Activated CD4-positive, alpha-beta T cell treated with anti-CD3 and anti-CD28 coated beads, Interleukin-2, amount 50 U/mL, for 1 hour (primary cell): Measurements from ENCODE around the gene HOXB3.

Experiments
- DNase-seq: peaks from one replicate; pipeline ENCODE4 v3.0.0-alpha.2; 2020

Gene HOXB3

DNA sequence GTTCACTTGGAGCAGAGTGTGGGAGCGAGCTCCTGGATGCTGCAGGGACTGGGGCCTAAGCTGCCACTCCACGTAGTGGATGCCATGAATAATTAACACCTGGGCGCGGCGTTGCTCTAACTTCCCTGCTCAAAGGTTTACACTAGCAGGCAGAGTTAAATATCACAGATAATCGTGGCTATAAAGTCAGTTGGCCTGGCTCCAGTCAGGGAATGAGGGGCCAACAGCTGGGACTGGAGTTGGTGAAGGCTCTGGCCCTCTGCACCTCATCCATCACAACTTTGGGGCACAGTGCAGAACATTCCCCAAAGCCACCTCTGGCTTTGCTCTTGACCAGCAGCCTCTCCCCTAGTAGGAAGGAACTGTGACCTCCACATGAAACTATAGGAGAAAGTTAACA lies 22.8 kb downstream of the HOXB3 start:
- no peak for DNase-seq

DNA sequence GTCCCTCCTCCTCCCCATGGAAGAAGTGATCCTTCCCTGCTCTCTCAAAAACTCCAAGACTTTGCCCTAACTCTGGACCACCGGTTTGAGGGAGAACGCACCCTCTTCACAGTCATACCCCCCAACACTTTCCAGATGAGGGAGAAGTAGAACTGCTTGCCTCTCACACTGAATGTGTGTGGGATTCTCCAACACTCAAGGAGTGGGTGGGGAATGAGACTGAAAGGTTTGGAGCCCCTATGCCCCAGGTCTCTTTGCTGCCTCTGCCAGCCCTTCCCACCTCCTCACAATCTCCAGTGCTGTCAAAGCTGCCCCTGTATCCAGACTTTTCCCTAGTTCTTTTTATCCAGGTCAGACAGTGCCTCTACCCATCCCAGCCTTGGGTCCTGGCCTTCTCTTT lies 23.3 kb downstream of the HOXB3 start:
- DNase-seq: no peak

DNA sequence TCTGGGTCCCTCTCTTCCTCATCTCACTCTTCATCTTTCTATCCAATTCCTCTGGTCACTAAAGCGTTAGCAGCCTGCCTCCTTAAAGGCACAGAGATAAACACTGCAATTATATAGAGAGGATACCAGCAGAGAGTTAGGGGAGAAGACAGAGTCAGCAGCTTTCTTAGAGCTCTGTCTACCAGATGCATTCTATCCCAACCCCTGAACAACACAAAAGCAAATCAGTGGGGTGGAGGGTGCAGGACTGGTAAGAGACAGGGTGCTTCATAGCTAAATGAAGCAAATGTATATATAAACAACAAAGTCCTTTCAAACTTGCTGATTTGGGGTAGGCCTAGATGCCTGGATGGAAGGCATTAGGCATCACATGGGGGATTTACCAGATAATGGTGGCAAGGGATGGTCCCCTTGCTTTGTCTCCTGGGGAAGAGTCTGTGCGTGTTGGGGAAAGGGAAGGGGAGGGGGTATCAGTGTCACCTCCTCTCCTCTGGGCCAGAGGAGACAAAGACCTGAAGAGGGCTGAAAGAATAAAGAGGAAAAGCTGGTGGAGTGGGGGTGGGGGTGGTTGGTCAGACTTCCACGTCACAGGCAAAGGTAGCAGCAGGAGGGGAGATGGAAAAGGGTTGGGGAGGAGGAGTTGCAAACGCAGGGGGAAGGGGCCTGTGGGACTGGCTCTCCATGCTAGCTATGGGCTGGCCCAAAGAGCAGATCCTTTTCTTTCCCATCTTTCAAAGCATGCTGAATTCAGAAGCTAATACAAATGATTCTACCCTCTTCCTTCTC lies 23.9 kb downstream of the HOXB3 start:
- DNase-seq: no peak

DNA sequence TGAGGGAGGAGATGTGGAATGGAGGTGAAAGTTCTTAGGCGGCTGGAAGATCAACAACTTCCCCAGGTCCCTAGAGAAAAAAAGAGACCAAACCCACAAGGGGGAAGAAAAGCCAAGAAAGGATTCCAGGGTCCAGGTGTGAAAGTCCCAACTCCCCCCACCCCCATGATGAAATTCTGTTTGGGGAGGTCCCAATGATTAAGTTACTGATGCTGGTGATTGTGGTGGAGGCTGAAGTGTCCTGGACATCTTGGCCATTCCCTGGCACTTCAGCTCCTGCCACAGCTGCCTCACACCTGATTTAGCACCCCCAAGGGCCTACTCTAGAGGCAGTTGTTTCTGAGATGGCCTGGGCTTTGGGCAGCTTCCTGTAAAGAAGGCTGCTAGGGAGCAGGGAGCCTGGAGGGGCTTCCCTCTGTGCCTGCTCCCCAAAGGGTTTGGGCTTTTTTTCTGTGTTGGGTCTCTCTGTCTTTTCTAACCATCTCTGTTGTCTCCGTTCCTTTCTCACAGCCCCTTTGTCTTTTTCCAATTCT lies 25.0 kb downstream of the HOXB3 start:
- no peak for DNase-seq

DNA sequence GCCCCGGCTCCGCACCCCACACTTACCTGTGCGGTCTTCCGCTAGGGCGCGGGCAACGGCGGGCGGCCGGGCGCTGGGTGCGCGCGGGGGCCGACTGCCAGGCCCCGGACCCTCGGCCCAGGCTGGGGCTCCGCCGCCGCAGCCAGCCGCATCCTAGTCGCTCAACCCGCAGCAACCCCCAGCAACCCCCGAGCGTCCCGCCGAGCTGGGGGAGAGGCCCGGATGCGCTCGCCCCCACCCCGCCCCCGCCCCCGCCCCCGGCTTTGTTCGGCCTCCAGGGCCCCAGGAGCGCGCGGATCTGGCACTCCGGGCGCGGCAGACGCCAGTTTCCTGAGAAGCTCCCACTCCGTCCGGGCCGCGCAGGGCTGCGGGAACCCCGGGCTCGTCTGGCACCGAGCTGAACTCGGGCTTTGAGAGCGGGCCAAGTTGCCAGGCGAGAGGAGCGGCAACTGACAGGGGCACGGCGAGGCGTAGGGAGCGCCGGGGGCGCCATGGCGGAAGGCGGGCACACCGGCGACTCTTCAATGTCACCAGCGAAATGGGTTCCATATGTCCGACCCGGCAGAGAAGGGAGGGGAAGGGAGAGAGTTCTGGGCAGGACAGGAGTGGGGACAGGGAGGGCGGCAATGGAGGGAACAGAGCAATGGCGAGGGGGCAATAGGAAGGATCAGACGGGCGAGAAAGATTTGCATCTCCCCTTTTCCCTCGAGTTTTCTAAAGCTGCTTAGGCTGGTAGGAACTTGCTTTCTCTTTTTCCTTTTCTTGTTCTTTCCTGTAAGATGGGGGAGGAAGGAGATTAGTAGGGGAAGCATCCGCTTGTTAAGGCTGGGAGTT lies 25.6 kb downstream of the HOXB3 start:
- no peak for DNase-seq

DNA sequence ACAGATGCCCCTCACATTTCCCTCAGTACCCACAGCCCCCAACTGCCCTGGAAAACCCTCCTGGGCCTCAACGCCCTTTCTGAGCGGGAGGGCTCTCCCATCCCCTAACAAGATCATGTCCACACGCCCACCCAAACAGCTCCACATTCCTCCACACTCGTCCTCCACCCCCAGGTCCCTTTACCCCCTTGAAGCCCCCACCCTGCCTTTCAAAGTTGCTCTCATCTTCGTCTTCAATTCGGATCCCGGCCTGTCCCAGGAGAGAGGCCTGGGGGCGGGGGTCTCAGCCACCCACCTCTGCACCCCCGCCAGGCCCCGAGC lies 26.2 kb downstream of the HOXB3 start:
- DNase-seq: no peak

DNA sequence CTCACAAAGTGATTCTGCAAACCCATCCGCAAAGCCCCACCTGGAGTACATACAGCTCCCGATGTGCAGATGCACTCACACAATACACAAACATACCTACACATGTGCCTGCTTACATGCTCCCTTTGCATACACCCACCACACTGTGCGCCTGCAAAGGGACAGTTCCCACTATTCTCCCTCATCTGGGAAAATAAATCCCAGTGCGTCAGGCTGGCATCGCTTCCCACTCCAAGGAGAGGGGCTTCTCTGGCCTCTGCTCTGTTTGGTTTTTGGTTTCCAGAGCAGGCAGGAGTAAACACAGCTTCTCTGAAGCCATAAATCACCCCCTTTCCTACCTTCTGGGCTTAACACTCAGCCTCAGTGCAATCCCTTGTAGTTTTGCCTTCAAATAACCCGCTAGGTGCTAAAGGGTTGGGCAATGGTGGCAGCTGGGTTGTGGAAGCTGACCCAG lies 26.6 kb downstream of the HOXB3 start:
- DNase-seq: no peak

DNA sequence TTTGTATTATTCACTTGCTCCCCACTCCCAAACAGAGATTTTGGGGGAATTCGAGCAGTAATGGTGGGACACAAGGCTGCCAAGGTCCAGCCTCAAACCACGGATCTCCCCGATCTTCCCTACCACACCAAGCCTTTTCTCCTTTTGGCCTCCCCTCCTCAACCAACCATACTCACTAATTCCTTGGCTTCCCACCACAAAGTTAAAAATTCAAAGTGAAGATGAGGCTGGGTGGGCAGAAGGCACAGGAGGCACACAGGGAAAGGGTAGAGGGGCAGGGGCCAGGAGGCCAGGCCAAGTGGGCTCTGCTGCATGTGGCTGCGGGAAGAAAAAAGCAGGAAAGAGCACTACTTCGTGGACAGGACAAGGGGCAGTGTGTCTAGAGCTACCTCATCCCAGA lies 27.1 kb downstream of the HOXB3 start:
- no peak for DNase-seq

DNA sequence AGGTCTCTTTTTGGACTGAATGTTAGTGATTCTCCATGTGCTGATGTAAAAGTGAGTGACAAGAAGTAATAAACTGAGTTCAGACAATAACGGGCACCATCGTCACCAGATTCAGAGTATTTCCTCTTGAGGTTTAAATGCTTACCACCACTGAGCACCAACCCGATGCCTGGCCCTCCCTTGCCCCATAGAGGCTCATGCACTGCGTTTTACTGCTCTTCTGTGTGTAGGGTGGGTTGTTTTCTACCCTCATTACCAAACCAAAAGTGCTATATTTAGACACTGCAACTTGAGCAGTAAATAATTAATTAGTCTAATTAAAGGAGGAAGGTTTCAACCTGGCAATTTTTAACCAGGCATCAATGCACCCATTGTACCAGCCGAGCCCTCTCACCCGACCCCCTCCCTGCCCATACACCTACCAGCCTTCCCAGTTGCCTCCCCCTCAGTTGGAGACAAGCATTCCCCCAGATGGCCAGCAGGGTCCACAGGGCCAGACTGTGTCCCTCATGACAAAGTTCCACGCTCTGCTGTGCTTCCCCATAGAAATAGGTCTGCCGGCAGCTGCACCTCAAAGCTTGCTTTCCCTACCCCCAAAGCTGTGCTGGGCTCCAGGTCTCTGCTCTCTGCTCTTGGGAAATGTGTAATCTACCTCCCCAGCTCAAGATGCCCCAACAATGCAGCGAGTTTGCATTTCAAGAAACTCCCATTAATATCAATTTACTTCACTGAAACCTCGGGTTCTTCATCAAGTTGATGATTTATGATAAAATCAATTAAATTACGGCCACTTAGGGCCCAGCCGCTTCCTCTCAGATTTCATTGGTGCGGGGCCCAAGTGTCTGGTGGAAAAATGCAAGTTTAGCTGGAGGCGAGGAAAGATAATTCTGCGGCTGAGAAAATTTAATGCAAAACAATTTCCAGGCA lies 27.9 kb downstream of the HOXB3 start:
- DNase-seq: no peak

DNA sequence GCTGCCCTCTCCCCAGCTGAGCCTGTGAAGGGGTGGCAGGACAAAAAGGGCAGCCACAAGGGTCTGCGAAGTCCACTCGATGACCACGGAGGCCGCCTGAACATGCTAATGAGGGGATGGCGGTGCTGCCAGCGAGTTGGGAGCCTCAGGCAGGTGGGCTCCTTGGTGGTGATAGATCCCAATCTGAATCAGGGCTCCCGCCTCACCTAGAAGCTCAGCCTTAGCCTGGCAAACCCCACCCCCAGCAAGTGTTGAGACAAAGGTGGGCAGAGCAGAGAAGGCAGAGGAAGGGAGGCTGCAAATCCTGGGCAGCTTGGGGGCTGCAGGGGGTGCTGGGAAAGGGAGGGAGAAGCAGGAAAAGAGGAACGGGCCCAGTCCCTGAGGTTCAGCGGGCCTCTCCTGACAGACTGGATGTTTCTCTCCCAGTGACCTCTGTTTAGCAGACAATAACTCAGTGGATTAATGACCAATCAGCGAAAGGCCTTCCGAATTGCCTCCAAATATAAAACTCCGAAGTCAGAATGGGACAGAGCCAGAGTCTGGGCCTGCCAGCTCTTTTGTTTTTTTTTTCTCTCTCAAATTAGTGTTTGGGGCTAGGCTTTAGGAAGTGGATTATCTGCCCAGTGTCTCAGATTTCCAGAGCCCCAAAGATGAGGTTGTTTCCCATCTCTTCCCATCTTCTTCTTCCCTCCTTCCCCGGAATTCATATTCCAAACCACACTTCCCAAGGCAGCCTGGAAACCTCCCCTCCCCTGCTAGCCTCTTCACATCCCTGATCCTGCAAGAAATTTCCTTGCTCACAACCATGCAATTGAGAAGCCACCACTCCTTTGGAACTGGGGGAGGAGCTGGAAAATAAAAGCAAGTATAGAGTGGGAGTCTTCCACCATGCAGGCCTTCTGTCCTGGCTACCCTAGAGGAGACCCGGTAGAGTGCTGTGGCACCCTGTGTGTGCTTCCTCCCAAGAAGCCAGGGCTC lies 29.9 kb downstream of the HOXB3 start:
- DNase-seq: no peak

DNA sequence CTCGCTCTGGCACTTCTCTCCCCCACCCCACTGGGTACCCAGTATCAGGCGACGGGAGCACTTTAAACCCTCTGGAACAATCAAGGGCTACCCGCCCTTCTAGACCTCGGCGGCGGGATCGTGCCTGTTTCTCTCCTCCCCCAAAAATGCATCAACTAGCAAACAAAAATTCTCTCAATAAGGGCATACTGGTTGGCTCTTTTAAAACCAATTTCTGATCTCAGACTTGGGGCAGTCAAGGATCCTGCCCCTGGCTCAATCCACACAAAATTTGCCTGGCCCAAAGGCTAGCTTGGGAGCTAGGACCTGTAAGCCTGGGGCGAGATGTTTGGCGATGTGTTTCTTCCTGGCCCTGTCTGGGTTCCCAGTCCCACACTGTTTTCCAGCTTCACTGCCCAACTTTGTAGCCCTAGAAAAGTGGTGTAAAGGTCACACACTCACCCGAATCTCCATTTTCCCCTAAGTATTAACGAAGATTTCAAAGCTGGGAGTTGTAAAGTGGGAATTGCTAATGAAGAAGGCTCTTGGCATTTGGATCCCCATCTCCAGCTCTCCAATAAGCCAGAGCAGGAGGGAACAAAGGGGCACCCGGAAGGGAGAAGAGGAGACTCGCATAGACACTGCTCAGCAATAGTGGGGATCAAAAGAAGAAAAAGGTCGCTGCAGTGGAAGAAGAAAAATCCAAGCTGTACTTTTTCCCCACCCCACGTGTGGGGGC lies 30.8 kb downstream of the HOXB3 start:
- no peak for DNase-seq

DNA sequence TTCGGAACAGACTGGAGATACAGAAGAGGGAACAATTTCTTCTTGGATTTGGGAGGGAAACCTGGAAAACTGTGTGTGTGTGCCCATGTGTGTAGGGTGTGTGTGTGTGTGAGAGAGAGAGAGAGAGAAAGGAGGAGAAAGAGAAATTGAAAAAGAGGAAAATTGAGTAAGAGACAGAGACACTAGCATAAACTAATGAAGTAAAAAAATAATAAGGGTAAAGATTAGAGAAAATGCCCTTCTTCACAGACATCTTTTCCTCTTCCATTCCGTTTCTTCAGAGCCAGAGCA lies 31.3 kb downstream of the HOXB3 start:
- DNase-seq: no peak

DNA sequence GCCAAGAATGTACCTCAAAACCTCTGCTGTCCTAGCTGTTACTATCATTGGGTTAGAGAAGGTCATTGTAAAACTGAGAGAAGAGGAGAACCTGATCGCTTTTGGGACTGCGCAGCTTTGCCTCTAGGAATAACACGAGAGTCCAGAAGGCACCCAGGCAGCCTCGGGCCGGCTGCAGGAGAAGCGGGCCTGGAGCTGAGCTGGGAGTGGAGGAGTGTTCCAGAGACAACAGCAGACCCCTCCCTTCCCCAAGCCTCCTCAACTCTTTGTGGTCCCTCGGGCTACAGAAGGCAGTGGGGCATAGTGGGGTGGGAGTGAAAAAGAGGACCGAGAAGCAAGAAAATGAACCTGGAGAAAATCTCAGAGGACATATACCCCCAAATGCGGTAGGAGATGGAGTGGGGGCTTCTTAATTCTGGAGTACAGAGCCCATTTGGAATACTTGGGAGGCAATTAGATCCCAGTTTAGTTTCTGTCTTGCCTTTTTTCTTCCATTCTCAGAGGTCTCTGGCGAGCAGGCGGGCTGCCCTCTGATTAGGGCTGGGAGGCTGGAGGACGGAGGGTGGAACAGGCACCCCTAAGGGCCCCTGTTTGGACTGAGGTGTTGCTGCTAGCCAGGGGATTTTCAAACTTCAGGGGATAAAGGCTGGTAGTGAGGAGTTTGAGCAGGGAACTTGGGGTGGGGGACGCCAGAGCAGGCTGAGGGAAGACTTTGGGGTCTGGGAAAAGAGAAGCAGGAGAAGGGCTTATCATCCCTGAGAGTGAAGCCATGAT lies 31.8 kb downstream of the HOXB3 start:
- DNase-seq: no peak

DNA sequence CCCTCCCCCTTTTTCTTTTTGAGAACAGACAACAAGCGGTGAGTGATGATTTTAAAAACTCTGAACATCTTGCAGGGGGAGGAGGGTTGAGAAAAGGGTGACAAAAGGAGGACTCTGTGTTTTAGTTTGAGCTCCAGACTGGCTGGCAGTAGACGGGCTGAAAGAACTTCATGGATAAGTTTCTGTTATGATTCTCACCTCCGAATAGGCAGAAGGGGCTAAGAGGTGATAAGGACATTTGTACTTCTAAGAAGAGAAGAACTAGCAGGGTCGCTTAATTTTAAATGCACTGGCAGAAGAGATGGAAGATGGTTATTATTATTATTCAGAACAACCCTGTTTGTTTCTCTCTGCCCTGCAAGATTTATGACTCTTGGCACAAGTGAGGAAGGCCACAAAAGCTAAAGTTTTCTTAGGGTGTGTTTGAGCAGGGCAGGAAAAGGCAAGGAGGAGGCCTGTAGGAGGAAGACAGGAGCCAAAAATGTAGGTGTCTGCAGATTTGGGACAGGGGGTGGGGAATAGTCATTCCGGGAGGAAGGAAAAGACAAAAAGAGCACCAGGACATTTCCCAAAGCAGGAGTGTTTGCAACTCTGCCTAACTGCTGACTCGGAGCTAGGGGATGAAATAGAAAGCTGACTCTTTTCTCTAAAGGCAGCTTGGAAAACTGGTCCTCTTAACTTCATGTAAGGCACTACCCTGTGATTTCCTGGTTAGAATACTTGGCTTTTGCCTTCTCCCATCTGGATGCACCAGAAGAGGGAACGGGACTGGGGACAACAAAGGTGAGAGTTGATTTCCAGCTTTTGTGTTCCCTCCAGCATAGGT lies 33.3 kb downstream of the HOXB3 start:
- DNase-seq: no peak

DNA sequence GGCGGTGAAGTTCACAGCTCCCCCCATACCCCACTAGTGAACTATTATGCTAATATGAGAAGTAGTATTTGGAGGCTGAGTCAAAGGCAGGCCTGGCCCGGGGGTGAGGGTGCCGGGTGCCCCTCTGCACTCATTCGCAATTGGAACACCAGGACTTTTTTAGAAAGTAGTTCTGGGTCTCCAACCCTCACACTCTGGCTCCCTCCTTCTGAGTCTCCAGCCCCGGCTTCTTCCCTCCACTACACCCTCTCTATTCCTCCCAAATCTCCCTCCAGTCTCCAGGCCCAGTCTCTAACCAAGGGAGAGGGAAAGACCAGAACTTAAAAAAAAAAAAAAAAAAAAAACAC lies 33.8 kb downstream of the HOXB3 start:
- DNase-seq: no peak

DNA sequence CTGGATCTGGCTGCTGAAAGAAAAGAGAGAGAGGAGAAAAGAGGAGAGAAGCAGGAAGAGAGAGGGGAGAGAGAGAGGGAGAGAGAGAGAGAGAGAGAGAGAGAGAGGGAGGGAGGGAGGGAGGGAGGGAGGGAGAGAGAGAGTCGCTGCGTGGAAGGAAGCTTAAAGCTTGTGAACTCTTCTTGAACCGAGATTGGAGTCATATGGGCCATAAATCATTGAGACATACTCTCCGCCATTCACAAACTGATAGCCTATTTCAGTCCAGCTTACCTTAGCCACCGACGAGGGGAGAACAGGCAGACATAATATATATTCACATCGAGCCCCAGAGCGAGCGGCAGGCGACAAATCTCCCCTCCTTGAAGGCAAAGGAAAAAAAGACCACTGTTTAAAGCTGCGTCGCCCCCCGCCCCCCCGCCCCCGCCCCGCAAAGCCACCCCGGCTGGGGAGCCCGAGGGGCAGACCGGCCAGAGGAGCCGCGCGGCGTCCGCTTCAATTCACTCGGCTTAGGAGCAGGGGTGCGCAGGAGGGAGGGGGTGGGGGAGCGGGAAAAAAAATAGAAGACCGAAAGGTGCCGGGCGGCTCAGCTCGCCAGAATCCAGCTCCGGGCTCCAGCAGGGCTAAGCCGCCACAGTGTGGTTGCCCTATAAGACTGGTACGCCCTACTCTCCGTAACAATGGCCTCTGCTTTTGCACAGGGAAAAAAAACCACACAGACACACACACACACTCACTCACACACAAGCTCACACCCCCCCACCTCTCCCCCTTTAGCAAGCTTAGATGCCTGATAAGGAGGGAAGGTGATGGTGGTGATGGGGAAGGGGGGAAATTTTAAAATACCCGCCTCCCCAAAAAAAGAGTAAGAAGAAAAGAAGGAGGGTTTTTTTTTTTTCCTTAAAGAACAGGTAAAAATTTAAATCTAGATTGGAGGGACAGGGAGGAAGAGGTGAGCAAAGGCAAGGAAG lies 34.5 kb downstream of the HOXB3 start:
- DNase-seq: no peak

DNA sequence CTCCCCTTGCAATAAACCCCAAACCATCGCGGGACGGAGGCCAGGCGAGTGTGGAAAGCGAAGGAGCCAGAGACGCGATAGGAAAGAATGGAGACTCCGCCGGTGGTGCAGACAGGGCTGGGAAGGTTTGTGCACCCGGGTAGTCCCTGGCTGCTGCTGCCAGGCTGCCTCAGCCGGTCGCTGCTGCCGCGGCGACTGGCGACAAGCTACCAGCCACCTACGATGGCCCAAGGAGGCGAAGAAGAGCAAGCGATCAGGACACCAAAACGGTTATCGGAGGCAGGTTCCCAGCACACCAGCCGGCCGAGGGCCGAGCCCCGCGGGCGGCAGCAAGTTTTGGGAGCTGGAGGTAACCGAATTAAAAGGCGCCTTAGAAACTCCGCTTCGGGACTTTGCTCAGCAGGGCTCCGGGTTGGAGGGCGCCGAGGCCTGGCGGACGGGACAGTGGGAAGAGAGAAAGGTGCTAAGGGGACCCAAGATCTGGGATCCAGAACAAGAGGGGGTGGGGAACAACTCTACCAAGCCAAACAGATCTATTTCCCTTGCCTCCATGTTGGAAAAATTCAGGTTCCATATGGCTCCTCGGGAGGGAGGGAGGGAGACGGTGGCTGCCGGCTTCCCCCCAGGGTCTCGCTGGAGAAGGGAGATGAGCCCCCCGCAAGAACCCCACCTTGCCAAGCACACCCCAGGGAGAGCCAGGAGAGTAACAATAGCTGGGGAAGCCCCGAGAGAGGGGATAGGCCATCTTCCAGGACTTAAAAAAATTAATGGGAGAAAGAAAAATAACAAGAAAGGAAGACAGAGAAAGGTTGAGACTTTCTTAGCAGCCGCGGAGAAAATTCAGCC lies 35.4 kb downstream of the HOXB3 start:
- DNase-seq: no peak

DNA sequence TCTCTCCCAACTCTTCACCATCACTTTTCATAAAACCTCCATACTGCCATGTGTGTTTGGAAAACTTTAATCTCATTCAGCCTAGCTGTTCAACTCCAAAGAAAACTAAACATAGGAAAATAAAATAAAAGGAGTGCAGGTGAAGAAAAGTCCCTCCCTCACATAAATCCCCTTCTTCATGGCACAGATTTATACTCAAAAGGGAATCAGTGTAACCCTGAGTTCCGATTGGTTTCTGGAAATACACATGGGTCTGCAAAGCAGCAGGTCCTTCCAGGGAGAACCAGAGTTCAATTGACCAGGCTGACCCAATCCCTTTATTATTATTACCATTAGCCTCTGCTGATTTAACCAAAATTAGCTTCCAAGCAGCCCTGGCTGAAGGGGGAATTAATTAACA lies 36.2 kb downstream of the HOXB3 start:
- DNase-seq: no peak
